Uterus (tissue), 2 donors: ENCODE data around the gene ANKIB1.

ENCODE experiments used
- POLR2A ChIP-seq, 2 donors: fragments of 450-650 bp; IDR thresholded peaks; one replicate each; pipeline ENCODE4 v1.6.1; 2016; ENCODE audit warnings: antibody characterized with exemption in 2 of 2, mild to moderate bottlenecking in 1 of 2, moderate library complexity in 1 of 2
- TF ChIP-seq, protein P1 (sequence below), 4 experiments: fragments of 200-600 bp in 2 of 4; fragments of 450-650 bp in 2 of 4; sonication (generic) in 2 of 4; IDR thresholded peaks; one replicate each; pipeline ENCODE4 v1.5.1; 2016 to 2019; ENCODE audit warnings: antibody characterized with exemption in 4 of 4, mild to moderate bottlenecking in 2 of 4, moderate library complexity in 1 of 4

DNA sequence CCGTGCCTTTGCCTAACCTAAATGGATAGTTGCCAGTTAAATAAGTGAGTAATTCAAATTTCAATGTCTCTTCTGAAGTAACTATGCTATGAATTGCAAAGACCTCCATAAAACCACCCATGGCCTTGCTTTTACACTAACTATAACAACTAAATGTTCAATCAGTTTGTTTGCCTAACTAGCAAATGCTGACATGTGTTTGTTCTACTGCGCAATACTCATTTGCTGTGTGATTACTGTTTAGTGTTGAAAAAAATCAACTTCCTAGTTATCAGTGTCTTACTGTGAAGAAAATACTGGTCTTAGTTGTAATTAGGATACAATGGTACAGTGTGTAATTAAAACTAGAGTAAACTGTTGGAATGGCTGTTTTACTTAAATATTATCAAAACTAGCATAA is 154.2 kb downstream of the ANKIB1 start:
- TF ChIP-seq, protein P1, sequence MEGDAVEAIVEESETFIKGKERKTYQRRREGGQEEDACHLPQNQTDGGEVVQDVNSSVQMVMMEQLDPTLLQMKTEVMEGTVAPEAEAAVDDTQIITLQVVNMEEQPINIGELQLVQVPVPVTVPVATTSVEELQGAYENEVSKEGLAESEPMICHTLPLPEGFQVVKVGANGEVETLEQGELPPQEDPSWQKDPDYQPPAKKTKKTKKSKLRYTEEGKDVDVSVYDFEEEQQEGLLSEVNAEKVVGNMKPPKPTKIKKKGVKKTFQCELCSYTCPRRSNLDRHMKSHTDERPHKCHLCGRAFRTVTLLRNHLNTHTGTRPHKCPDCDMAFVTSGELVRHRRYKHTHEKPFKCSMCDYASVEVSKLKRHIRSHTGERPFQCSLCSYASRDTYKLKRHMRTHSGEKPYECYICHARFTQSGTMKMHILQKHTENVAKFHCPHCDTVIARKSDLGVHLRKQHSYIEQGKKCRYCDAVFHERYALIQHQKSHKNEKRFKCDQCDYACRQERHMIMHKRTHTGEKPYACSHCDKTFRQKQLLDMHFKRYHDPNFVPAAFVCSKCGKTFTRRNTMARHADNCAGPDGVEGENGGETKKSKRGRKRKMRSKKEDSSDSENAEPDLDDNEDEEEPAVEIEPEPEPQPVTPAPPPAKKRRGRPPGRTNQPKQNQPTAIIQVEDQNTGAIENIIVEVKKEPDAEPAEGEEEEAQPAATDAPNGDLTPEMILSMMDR (IDR thresholded peaks at IDR 0.05) = no peak
- no peak for TF ChIP-seq POLR2A (IDR thresholded peaks at IDR 0.05)
